ENCODE results near the gene INPP4B.

- TF ChIP-seq EZH2 (IDR thresholded peaks at IDR 0.05; ENCODE audit: low read length, missing control alignments) = no peak
- TF ChIP-seq CTCF (conservative IDR thresholded peaks at IDR 0.05 in 1 of 2, IDR thresholded peaks at IDR 0.05 in 1 of 2; ENCODE audit: low read depth in 1 of 2, low read length in 2 of 2) = no peak
Measured at GRCh38 chr4:142449771-142450373, 396.2 kb downstream of the INPP4B start.

Data from fibroblast of lung (primary cell).